Esophagus muscularis mucosa (tissue), 4 donors: ENCODE results near the gene PRDM9. TPM values are rescaled to one million over a fixed set of nuclear protein-coding genes. Genes with fewer than 3 reads are reported as not detected.

Experiments used
- DNase-seq: peaks from one replicate; pipeline ENCODE4 v3.0.0-alpha.2; 2017; ENCODE audit errors: extremely low spot score
- H3K27ac ChIP-seq, 4 donors: fragments of 200-600 bp; sonication (generic); replicated peaks in 1 of 4; 1 replicate in 3 of 4; 2 replicates in 1 of 4; pipeline ENCODE4 v1.5.1; 2016 to 2019; ENCODE audit warnings: mild to moderate bottlenecking in 1 of 4
- H3K27me3 ChIP-seq, 4 donors: fragments of 200-600 bp; sonication (generic); one replicate each; pipeline versions ENCODE4 v1.5.1 to v1.6.0; 2016 to 2019
- H3K36me3 ChIP-seq, 4 donors: fragments of 200-600 bp; sonication (generic); one replicate each; pipeline ENCODE4 v1.5.1; 2016 to 2019
- H3K4me1 ChIP-seq, 4 donors: fragments of 200-600 bp; sonication (generic); one replicate each; pipeline ENCODE4 v1.5.1; 2016 to 2019
- H3K4me3 ChIP-seq, 4 donors: fragments of 200-600 bp; sonication (generic); 1 replicate in 2 of 4; 2 replicates in 2 of 4; pipeline ENCODE4 v1.5.1; 2016 to 2019; ENCODE audit warnings: mild to moderate bottlenecking in 4 of 4, moderate library complexity in 1 of 4
- H3K9me3 ChIP-seq, 4 donors: fragments of 200-600 bp; sonication (generic); 1 replicate in 3 of 4; 2 replicates in 1 of 4; pipeline ENCODE4 v1.5.1; 2016 to 2019
- CTCF ChIP-seq, 3 experiments: fragments of 200-600 bp in 2 of 3; fragments of 450-650 bp in 1 of 3; sonication (generic) in 2 of 3; IDR thresholded peaks; one replicate each; pipeline ENCODE4 v1.5.1; 2017 to 2019; ENCODE audit warnings: antibody characterized with exemption in 3 of 3, mild to moderate bottlenecking in 2 of 3, moderate library complexity in 1 of 3
- EP300 ChIP-seq: sonication (generic); formaldehyde crosslinking; IDR thresholded peaks from one replicate; pipeline ENCODE4 v1.6.1; 2017; ENCODE audit warnings: antibody characterized with exemption
- POLR2A ChIP-seq: fragments of 450-650 bp; IDR thresholded peaks from one replicate; pipeline ENCODE4 v1.6.1; 2017; ENCODE audit warnings: antibody characterized with exemption, moderate library complexity, mild to moderate bottlenecking, low read depth
- POLR2AphosphoS5 ChIP-seq, 2 donors: sonication (generic); formaldehyde crosslinking; IDR thresholded peaks; one replicate each; pipeline ENCODE4 v1.6.1; 2017; ENCODE audit warnings: antibody characterized with exemption in 2 of 2
- WGBS: methylation state at CpG from one replicate; pipeline ENCODE4 v1.1.5; 2018; 5-methylcytosine and 5-hydroxymethylcytosine counted together
- intact Hi-C: fragments of 100-400 bp; cut with DNase I; formaldehyde crosslinking; loops from one replicate; pipeline ENCODE4 v1.15.1; 2023
- total RNA-seq, 4 donors: library from RNA; depleted of rRNA; stranded (reverse); fragments of >200 nt; gene quantifications; one replicate each; pipeline versions ENCODE4 v1.1.0 to v1.2.1, GENCODE V29; 2016

The PRDM9 gene
- total RNA-seq, 4 donors from 2014 or later = not detected

GRCh38 chr5:23530571-23530970, 23.2 kb downstream of the PRDM9 start:
- Histone ChIP-seq H3K27me3 (no peaks in the 10 kb centered on the region), H3K9me3 (no peaks in the 10 kb centered on the region), H3K4me3 (no peak overlapping the region), H3K36me3 (no peaks in the 10 kb centered on the region), H3K27ac (no peak overlapping the region), H3K4me1 (no peaks in the 10 kb centered on the region)
- TF ChIP-seq CTCF (IDR thresholded peaks at IDR 0.05) (no peak), POLR2A (no peak), POLR2AphosphoS5 (IDR thresholded peaks at IDR 0.05) (no peak), EP300 (no peak)
- no peak for DNase-seq
- intact Hi-C loops = no loop called here

- Histone ChIP-seq H3K4me3 (no peak overlapping the region), H3K4me1 (no peaks in the 10 kb centered on the region), H3K27me3 (no peaks in the 10 kb centered on the region), H3K27ac (no peak overlapping the region), H3K9me3 (no peaks in the 10 kb centered on the region), H3K36me3 (no peaks in the 10 kb centered on the region)
- TF ChIP-seq EP300 (no peak), CTCF (IDR thresholded peaks at IDR 0.05) (no peak), POLR2A (no peak), POLR2AphosphoS5 (IDR thresholded peaks at IDR 0.05) (no peak)
- DNase-seq = no peak
- 84% methylated on average over 4 of the region's 4 CpGs for WGBS
- intact Hi-C loops = no loop called here
Measured at GRCh38 chr5:23571059-23571458, 63.6 kb downstream of the PRDM9 start.
